HG02884 (cell line): ENCODE data around the gene WFDC1.

ENCODE experiments used
- ATAC-seq: cut with Tn5 transposase; IDR thresholded peaks from one replicate; pipeline ENCODE4 v1.9.1; 2021; ENCODE audit warnings: mild to moderate bottlenecking, moderate library complexity; ENCODE audit not compliant: unreplicated experiment

WFDC1 gene

DNA sequence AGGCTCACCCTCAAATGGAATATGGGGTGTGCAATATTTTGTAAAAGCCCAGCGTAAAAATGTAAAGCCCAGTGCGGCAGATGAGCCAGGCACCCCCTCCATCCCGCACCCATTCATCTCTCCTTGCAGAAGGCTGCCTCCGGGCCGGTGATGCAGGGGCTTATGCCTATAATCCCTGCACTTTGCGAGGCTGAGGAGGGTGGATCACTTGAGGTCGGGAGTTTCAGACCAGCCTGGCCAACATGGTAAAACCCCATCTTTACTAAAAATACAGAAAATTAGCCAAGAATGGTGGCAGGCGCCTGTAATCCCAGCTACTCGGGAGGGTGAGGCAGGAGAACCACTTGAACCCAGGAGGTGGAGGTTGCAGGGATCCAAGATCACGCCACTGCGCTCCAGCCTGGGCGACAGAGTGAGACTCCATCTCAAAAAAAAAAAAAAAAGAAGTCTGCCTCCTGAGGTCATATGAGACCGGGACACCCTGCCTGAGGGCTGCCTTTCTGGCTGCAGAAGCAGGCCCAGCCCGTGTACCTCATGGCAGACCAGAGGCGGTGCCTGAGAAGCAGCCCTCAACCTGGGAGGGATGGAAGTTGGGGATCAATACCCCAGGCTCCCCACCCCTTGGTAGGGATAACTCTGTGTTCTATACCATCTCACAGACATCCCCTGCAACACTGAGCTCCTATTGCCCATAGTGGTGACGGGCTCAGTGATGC, 56.2 kb downstream of the WFDC1 start:
- no peak for ATAC-seq

DNA sequence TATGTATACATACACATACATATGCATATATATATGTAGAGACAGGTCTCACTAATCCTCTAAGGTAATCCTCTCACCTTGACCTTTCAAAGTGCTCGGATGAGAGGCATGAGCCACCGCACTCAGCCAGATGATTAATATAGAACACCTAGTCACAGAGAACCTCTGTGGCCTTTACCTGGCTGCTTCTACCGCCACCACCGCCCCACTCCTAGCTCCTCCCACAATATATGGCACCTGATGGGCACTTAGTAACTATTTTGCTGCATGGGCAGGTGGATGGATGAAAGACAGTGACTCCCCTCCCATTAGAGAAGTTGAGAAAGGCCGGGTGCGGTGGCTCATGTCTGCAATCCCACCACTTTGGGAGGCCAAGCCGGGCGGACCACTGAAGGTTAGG, 57.0 kb downstream of the WFDC1 start:
- no peak for ATAC-seq

DNA sequence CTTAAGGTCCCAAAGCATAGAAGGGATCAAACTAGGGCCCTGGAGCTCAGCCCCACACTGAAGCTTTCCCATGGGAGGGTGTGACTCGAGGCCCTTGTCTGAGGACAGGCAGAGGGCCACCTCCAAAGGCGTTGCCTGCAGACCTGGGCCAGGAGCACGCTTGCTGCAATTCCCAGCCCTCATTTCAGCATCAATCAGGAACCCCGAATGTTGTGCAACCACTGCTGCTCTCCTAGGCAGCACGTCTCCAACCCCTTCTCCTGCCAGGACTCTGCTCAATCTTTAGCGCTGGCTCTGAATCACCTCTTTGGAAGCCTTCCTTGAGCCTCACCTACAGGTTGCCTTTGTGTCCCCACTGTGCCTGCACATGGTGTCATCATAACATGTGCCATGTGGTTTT, 59.6 kb downstream of the WFDC1 start:
- ATAC-seq, result no peak

DNA sequence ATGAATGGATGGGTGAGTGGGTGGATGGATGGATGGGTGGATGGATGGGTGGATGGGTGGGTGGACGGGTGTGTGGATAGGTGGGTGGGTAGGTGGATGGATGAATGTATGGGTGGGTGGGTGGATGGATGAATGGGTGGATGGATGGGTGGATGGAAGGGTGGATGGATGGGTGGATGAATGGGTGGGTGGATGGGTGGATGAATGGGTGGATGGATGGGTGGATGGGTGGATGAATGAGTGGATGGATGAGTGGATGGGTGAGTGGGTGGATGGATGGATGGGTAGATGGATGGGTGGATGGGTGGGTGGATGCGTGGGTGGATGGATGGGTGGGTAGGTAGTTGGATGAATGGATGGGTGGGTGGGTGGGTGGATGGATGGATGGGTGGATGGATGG, 60.5 kb downstream of the WFDC1 start:
- no peak for ATAC-seq

DNA sequence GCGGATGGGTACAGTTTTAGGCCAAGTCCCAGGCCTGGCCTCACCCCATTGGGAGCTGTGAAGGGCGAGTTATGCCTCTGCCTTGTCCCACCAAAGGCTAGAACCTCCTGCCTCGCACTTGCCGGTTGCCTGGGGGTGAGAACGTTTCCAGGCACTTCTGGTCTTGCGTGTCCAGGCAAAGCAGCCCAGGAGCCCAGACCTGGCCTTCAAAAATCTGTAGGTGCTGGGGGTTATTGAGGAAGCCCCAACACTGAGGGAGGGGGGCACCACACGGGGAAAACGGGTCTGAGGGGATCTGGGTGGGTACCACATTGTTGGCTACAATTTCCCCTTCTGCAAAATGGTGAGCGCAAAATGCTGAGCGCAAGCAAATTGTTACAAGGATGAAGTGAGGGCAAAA, 61.5 kb downstream of the WFDC1 start:
- ATAC-seq, result no peak

DNA sequence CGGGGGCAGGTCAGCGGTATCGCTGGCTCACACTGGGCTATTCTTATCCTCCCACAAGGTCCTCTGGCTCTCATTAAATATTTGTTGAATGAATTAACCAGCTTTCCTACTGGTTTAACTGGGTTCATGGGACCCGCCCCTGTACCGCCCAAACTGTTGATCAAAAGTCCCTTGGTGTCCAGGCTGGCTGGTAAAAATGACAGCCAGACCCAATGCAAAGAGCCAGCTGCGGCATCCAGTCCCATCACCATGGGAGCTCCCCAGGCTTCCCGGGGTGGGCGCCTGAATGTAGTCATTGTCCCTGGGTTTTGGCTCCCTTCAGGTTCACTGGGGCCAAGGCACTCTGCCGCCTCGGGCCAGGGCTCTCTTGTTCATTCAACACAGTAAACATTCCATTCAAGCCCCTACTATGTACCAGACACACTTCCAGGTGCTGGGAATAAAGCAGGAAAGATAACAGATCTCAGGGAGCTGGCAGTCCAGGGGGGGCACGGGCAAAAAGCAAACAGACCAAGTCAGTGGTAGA, 62.0 kb downstream of the WFDC1 start:
- no peak for ATAC-seq

DNA sequence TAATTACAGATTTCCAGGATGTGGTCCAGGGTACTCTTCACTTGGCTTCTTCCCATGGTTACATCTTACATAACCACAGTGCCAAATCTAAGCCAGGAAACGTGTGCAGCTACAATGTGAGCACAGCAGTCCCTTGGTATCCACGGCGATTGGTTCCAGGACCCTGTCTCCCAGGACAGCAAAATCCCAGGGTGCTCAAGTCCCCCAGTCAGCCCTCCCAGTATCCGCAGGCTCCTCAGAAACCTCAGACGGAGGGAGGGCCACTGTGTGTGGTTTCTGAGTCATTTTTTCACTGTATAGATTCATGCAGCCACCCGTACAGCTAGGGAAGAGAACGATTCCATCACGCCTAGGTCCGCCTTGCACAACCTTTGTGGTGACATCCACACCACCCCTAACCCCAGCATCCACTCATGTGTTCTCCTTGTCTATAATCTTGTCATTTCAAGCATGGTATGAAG, 62.5 kb downstream of the WFDC1 start:
- no peak for ATAC-seq

DNA sequence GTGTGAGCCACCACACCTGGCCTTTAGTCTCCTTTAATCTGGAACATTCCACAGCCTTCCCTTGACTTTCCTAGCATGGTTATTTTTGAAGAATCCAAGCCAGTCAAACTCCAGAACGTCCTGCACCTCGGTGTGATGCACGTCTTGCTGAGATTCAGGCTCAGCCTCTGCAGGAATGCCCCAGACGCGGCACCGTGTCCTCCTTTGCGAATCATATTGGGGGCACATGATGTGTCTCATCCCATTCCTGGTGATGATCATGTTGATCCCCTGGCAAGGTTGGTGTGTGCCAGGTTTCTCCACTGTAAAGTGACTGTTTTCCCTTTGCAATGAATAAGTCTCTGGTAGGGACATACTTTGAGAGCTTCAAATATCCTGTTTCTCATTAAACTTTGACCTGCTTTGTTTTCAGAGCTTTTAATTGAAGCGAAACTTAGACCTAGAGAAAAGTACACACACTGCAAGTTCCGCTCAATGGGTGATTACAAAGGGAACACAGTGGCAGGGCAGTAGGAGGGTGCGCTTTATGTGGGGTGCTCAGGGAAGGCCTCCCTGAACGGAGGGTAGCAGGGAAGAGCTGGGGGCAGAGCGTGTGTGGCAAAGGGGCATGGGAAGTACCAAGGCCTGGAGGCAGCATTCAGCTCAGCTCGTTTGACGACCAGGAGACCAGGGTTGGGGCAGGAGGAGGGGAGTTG, 64.1 kb downstream of the WFDC1 start:
- ATAC-seq, result no peak

DNA sequence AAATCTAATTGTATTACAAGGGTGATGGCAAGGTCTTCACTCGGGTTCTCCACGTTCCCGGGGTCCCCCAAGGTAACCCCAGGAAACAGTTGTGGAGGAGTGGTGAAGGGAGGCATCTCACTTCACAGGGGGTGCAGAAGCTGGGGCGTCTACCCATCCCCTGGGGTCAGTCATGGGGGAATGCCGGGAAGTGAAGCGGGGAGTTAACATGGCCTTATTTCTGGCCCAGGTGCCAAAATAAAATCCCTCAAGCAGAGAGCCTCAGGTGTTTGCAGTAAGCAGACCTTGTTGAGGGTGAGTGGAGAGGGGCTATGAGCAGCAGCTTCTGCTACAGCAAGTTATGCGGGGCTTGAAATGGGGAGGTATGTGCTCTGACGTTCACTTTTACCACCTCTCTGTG, 64.6 kb downstream of the WFDC1 start:
- ATAC-seq, result no peak

DNA sequence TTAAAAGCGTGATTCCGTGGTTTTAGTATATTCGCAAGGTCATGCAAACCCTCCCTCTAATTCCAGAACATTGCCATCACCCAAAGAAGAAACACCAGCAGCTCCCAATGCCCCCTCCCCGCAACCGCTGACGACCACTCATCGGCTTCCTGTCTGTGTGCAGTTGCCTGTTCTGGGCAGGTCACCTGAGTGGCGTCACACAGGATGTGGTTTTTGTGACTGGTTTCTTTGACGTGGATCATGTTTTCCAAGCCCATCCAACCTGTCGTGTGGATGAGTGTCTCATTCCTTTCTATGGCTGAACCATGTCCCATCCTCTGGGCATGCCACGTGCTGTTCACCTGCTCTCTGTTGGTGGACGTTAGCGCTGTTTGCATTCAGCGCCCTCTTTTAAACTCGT, 65.5 kb downstream of the WFDC1 start:
- ATAC-seq, result no peak

DNA sequence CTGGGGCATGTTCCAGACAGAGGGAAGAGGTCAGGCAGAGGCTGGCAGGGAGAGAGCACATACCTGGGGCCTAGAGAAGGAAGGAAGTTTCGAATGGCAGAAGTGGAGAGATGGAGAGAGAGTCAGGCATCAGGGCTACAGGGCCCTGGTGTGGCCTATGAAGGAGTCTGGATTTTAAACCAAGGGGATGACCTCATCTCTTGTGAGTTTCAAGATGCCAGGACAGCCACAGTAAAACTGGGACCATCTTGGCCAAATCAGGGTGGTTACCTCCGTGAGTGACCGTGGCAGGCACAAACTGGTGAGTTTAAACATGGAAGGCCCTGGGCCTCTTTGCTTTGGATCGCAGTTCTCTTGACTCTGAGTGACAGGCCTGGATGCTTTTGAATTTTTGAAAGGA, 66.1 kb downstream of the WFDC1 start:
- no peak for ATAC-seq

DNA sequence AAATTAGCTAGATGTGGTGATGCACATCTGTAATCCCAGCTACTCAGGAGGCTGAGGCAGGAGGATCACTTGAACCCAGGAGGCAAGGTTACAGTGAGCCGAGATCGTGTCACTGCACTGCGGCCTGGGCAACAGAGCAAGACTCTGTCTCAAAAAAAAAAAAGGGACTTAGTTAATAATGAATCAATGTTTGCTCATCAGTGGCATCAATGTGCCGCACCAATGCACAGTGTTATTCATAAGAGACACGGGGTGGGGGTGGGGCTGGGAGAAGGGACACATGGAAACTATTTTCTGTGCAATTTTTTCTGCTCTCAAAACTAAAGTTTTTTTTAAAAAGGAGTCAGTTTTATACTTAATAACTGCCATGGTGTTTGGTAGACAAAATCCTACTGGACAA, 66.9 kb downstream of the WFDC1 start:
- no peak for ATAC-seq

DNA sequence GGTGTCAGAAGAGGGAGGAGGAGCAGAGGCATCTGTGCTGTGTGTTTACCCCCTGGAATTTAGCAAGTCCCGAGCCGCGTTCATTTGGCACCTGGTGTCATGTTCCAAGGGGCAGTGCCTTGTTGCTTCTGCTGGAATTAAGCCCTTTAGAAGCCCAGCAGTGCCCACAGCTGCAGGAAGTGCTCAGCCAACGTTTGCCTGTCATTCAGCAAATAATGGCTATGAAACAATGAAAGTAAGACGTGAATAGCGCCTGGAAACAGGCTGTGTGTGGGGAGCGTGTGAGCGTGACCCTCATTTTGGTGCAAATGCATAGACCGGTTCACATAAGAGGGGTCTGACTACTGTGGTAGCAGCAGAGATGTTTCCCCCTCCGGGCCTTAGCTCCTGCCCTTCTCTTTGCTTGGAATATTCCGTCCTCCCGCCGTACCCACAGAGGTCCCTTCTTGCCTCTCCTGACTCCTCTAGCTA, 67.8 kb downstream of the WFDC1 start:
- ATAC-seq, result no peak

DNA sequence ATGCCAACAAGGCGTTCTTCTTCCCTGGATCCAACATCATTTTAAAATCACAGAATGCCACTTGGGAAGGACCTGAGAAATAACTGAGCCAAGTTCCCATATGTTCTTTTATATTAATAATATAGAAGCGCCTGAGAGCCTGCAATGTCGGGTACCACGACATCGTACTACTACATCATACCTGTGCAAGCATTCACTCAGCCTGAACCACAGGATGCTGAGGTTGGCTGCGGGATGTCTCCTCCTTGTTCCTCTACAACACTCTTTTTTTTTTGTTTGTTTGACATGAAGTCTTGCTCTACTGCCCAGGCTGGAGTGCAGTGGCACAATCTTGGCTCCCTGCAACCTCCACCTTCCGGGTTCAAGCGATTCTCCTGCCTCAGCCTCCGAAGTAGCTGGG, 71.5 kb downstream of the WFDC1 start:
- ATAC-seq, result no peak

DNA sequence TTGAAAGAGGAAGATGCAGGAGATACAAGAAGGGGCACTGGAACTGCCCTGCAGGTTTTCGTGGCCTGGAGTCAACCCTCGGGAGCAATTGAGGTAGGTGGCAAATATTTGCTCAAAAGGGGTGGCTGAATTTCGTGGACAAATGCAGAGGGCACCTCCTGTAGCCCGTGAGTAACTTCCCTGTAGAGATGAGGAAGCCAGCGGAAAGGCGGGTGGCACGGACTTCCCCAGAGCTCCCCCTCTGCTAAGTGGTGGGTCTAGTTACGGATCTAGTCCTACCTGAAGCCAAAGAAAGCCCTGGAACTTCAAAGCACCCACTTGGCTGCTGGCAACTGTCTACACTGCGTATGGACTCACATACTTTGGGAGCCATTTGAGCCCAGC, 72.6 kb downstream of the WFDC1 start:
- ATAC-seq, result no peak

DNA sequence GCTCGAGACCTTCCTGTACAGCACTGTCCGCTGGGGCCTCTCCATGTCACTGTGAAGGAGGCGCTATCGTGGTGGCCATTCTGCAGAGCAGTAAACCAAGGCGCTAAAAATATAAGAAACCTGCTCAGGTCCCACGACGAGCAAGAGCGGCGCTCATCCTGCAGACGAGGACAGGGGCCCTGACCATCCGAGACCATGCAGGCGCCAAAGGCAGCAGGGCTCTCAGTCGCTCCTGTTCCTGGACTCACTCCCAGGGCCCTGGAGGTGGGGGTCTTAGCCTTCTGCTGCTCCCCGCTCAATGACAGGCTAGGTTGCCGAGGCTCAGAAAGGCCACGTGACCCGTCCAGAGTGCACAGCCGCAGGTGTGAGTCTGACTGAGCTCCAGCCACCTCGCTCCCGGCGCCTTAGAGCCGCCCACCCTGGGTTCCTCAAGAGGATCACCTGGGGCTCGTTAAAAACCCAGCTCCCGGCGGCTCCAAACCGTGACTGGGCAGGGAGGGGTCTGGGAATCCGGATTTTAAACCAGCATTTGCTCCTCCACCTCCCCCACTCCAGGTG, 73.2 kb downstream of the WFDC1 start:
- no peak for ATAC-seq

DNA sequence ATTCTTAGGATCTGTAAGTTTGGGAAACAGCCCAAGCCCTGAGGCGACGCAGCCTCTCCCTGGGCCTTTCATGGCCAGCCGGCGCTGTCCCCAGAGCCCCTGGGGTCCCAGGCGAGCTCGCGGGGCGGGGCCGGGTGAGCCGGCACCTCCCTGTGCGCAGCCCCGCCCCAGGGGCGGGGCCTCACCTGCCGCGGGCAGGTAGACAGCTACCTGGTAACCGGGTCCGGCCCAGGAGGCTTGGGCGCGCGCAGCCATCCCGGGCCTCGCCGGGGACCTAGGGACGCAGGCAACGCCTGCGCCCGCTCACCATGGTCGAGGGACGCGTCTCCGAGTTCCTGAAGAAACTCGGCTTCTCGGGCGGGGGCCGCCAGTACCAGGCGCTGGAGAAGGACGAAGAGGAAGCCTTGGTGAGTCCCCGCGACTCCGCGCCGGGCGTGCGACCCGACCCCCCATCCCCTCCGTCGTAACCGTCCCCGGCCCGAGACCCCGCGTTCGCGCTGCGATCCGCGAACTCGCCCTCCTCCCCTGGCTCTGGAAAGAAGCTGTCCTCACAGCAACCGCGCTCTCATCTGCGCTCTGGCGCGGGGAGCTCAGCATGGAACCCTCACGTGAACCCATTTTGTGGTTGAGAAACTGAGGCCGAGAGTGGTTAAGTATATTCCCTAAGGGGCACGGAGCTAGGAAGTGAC, 73.8 kb downstream of the WFDC1 start, which contains the start of gene ATP2C2:
Gene ATP2C2 (plus strand): TSS at position 231 of the 689 bp plus-strand sequence. CDS start 78 bp downstream, at position 309.
- ATAC-seq, result no peak

DNA sequence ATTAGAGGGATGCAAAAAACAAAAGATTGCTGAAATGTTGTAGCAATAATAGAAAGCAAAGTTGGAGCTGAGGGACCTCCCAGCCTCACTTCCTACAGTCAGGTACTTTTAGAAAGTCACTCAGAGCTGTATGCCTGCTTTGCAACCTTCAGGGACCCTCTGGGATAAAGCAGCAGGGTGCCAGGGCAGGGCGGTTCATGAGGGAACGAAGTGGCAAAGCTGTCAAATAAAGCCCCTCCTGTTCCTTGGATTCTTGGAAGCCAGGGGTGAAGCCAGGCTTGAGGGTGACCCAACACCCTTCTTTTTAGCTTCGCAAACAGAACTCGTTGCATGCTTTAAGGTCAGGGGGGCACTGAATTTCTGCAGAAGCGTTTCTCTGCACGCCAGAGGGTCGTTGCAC, 74.4 kb downstream of the WFDC1 start:
- ATAC-seq, result no peak

DNA sequence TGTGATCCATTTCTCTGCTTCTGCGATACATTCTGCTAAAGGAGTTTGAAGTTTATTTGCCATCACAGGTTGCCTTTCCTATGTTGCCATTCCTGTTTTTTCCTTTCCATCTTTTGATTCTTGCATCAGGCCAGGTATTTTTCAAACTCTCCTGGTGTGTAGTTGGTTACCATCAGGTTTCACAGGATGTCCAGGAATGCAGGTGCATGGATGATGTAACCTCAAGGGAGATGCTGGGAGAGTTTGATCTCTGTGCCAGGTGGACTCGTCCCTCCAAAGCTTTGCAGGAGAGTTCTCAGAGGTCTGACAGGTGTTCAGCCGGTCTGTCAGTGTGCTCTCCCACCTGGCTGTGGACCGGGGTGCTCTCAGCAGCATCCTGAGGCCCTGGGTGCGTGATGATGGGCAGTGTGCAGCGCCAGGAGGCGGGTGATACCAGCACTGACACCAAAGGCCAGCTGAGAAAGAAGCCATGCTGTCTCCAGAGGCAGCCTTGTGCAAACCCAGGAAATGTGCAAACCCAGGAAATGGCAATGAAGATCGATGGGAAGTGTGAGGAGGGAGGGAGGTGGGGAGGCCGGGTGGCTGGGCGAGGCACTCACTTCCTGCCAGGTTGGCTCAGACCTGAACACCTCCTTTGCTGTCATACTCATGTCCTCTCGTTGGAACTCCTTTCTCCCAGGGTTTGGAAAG, 75.4 kb downstream of the WFDC1 start:
- ATAC-seq, result no peak

DNA sequence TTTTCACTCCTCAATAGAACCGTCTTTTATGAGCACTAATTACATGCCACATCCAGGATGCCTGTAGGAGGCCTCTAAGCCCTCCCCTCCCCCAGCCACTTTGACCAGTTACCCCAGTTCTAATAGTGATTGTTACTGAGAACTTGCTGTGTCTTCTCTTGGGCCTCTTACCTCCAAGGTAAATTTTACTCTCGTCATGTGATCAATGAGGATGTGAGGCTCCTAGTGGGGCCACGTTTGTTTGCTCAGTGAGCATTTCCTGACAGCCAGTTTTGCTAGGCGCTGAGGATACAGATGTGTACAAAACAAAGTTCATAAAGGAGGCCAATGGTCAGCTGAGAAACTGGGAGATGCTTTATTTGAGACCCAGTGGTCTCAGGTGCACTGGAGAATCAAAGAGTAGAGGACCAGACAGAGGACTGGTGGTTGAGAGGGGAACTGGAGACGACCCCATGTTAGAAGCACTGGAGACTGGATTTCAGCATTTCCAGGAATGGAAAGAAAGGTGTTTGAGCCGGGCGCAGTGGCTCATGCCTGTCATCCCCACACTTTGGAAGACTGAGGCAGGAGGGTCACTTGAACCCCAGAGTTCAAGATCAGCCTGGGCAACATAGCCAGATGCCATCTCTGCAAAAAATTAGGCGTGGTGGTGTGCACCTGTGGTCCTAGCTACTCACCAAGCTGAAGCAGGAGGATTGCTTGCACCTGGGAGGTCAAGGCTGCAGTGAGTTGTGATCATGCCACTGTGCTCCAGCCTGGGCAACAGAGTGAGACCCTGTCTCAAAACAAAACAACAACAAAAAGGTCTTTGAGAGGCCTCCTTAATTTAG, 76.3 kb downstream of the WFDC1 start:
- ATAC-seq, result no peak
